Measurements from ENCODE around the gene MYO9B. TPM values are rescaled to one million over a fixed set of nuclear protein-coding genes. Genes with fewer than 3 reads are reported as not detected.

MYO9B gene
- total RNA-seq, 1 experiment from 2014 or later: 58.6 TPM

GRCh38 chr19:17049711-17050280, 25.8 kb upstream of the MYO9B start:
- Histone ChIP-seq H4K91ac (ENCODE audit: insufficient read length, low read depth, low read length) (no peak overlapping the region), H3K9ac (ENCODE audit: extremely low read depth, insufficient read length, low read length) (no peak overlapping the region), H2BK12ac (ENCODE audit: insufficient read length, low read depth, low read length) (no peak overlapping the region), H3K27me3 (ENCODE audit: insufficient read depth, low read length) (no peaks in the 10 kb centered on the region), H2AFZ (ENCODE audit: low read length) (no peak overlapping the region), H3K18ac (ENCODE audit: insufficient read length, low read depth, low read length) (no peak overlapping the region), H3K79me2 (ENCODE audit: insufficient read depth, low read length) (no peaks in the 10 kb centered on the region), H3T11ph (ENCODE audit: low read length) (no peak overlapping the region), H3K9me3 (ENCODE audit: control insufficient read depth, low read depth, low read length) (no peaks in the 10 kb centered on the region), H2BK20ac (ENCODE audit: low read depth, low read length, poor library complexity, severe bottlenecking) (no peak overlapping the region), H2BK5ac (ENCODE audit: insufficient read length, low read length) (no peak overlapping the region), H2BK15ac (ENCODE audit: low read depth, low read length) (no peak overlapping the region), H3K23ac (ENCODE audit: insufficient read length, low read depth, low read length) (no peak overlapping the region), H3K4me1 (ENCODE audit: insufficient read depth, low read length) (no peaks in the 10 kb centered on the region), H3K23me2 (ENCODE audit: insufficient read length, low read depth, low read length, poor library complexity, severe bottlenecking) (no peaks in the 10 kb centered on the region), H4K8ac (replicated peaks; ENCODE audit: insufficient read length, low read depth, low read length) (no peak overlapping the region), H4K20me1 (ENCODE audit: control insufficient read depth, insufficient read depth, insufficient read length) (no peaks in the 10 kb centered on the region), H3K4ac (ENCODE audit: low read depth, low read length) (no peak overlapping the region), H3K79me1 (ENCODE audit: insufficient read depth, low read depth, low read length, poor library complexity, severe bottlenecking) (no peaks in the 10 kb centered on the region), H4K5ac (ENCODE audit: insufficient read length, low read depth, low read length) (no peak overlapping the region), H3K27ac (ENCODE audit: insufficient read length, low read depth, low read length) (no peak overlapping the region), H3K56ac (ENCODE audit: insufficient read length, low read depth, low read length) (no peak overlapping the region), H3K4me2 (ENCODE audit: insufficient read depth, insufficient read length, low read length) (no peak overlapping the region), H2AK5ac (ENCODE audit: insufficient read length, low read length) (no peak overlapping the region), H3K14ac (ENCODE audit: insufficient read depth, low read length) (no peak overlapping the region), H2BK120ac (ENCODE audit: low read depth, low read length, poor library complexity, severe bottlenecking) (no peak overlapping the region)
- Mint-ChIP-seq H3K36me3 (ENCODE audit: insufficient read depth in 1 of 3, low read depth in 3 of 3) (peaks cover 28 to 61% (median 41%) of the 10 kb centered on the region in 3 experiments), H3K27me3 (ENCODE audit: low read depth) (no peaks in the 10 kb centered on the region), H3K9me3 (no peaks in the 10 kb centered on the region), H3K27ac (peak overlapping the region; percentile 40 to 82 (median 64); a peak in 4 of 7 replicates), H3K4me1 (peaks cover 8 to 16% of the 10 kb centered on the region in 2 experiments; a peak in 3 of 4 replicates), H3K4me3 (no peak overlapping the region)
- no CpG with 5 or more reads among the region's 18 CpGs for WGBS (ENCODE audit: extremely low coverage, insufficient read length, low lambda C conversion rate)
- TF ChIP-seq CTCF (conservative IDR thresholded peaks at IDR 0.05): no peak
- no peak for DNase-seq
